IMR-90 (cell line): Measurements from ENCODE around the gene FNDC3B.

Experiments
- BHLHE40 ChIP-seq: fragments of 150-350 bp; IDR thresholded peaks from 2 replicates; pipeline ENCODE4 v1.6.1; 2016; ENCODE audit warnings: mild to moderate bottlenecking, low read depth, low read length
- CEBPB ChIP-seq: IDR thresholded peaks from 2 replicates; pipeline ENCODE4 v1.6.1; 2012; ENCODE audit warnings: low read depth, low read length, improper control_type of control experiment
- CHD1 ChIP-seq: IDR thresholded peaks from 2 replicates; pipeline ENCODE4 v1.6.1; 2012; ENCODE audit warnings: low read depth, low read length, improper control_type of control experiment
- CTCF ChIP-seq: conservative IDR thresholded peaks from 2 replicates; pipeline ENCODE4 v1.5.1; 2012; ENCODE audit warnings: mild to moderate bottlenecking, low read depth, low read length, improper control_type of control experiment
- FOS ChIP-seq: fragments of 150-350 bp; IDR thresholded peaks from 2 replicates; pipeline ENCODE4 v1.6.1; 2016; ENCODE audit warnings: low read depth, low read length
- MAFK ChIP-seq: IDR thresholded peaks from 2 replicates; pipeline ENCODE4 v1.6.1; 2012; ENCODE audit warnings: low read depth, low read length, improper control_type of control experiment
- MAZ ChIP-seq: IDR thresholded peaks from 2 replicates; pipeline ENCODE4 v1.6.1; 2012; ENCODE audit warnings: low read depth, mild to moderate bottlenecking, low read length, improper control_type of control experiment, moderate library complexity, borderline replicate concordance
- POLR2A ChIP-seq: IDR thresholded peaks from 2 replicates; pipeline ENCODE4 v1.6.1; 2012; ENCODE audit warnings: mild to moderate bottlenecking, low read depth, low read length
- RAD21 ChIP-seq: IDR thresholded peaks from 2 replicates; pipeline ENCODE4 v1.6.1; 2012; ENCODE audit warnings: low read length, improper control_type of control experiment
- RFX5 ChIP-seq: IDR thresholded peaks from 2 replicates; pipeline ENCODE4 v1.8.0; 2012; ENCODE audit warnings: low read depth, mild to moderate bottlenecking, low read length, moderate library complexity
- SMC3 ChIP-seq: fragments of 150-350 bp; IDR thresholded peaks from 2 replicates; pipeline ENCODE4 v1.6.1; 2016; ENCODE audit warnings: low read depth, mild to moderate bottlenecking, antibody characterized with exemption, low read length, moderate library complexity
- USF2 ChIP-seq: fragments of 150-350 bp; IDR thresholded peaks from 2 replicates; pipeline ENCODE4 v1.6.1; 2017; ENCODE audit warnings: mild to moderate bottlenecking, antibody characterized with exemption, low read length, low read depth

DNA sequence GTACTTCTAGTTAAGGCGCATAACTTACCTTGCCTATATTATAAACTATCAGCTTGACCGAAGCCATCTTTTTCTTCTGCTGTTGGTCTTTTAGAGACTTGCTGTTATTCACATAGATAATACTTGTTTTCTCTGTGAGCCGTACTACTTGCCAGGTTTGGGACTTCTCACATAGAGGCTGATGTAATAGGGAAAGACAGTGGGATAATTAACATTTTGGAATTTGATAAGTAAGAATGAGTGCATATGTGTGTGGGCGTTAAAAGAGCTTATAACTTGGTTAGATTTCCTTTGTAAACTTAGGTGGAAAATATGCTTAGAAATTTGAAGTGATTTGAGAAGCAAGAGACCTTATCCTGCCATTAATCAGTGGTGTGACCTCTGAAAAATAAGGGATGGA lies 47.8 kb downstream of the FNDC3B start:
- TF ChIP-seq FOS (no peak), CHD1 (no peak), CTCF (no peak), POLR2A (no peak), MAZ (no peak), MAFK (no peak), USF2 (no peak), CEBPB (no peak), SMC3 (no peak), RFX5 (no peak), BHLHE40 (no peak), RAD21 (no peak)
